ENCODE results near the gene SDK2. TPM values are rescaled to one million over a fixed set of nuclear protein-coding genes. Genes with fewer than 3 reads are reported as not detected.

SDK2 gene
- total and polyA plus RNA-seq, 2 donors from 2014 or later: 0.37 to 2.4 TPM

- H3K9me3 ChIP-seq (ENCODE audit: control insufficient read depth in 2 of 3, insufficient read depth in 1 of 3, low read length in 3 of 3): peaks cover 0 to 4% (median 0%) of the 10 kb centered on the region in 3 donors
- H3K4me1 ChIP-seq (ENCODE audit: control insufficient read depth in 2 of 3, insufficient read depth in 2 of 3, low read depth in 1 of 3, low read length in 3 of 3): no peaks in the 10 kb centered on the region
- no peak overlapping the region for H3K27ac ChIP-seq (ENCODE audit: low read depth in 2 of 2, low read length in 2 of 2)
- no peak overlapping the region for H3K4me3 ChIP-seq (ENCODE audit: low read length in 3 of 3)
- H3K9ac ChIP-seq (ENCODE audit: low read length in 3 of 3): no peak overlapping the region
- intact Hi-C loops (cut with DNase I): no loop called here
- H3K27me3 ChIP-seq (ENCODE audit: control insufficient read depth, insufficient read depth, low read length): no peaks in the 10 kb centered on the region
- H3K36me3 ChIP-seq (ENCODE audit: control insufficient read depth in 2 of 3, insufficient read depth in 3 of 3, low read length in 3 of 3): no peaks in the 10 kb centered on the region
- no peak for FAIRE-seq
- TF ChIP-seq CTCF (IDR thresholded peaks at IDR 0.05; ENCODE audit: borderline replicate concordance, extremely low read depth, insufficient read depth): no peak
- no peak for DNase-seq
Measured at GRCh38 chr17:73653810-73654209, 9.6 kb upstream of the SDK2 start.

GRCh38 chr17:73652886-73653480 lies 8.7 kb upstream of the SDK2 start:
- DNase-seq: no peak
- Histone ChIP-seq H3K36me3 (ENCODE audit: control insufficient read depth in 2 of 3, insufficient read depth in 3 of 3, low read length in 3 of 3) (no peaks in the 10 kb centered on the region), H3K27me3 (ENCODE audit: control insufficient read depth, insufficient read depth, low read length) (no peaks in the 10 kb centered on the region), H3K9me3 (ENCODE audit: control insufficient read depth in 2 of 3, insufficient read depth in 1 of 3, low read length in 3 of 3) (peaks cover 0 to 4% (median 0%) of the 10 kb centered on the region in 3 donors), H3K9ac (ENCODE audit: low read length in 3 of 3) (no peak overlapping the region), H3K4me3 (ENCODE audit: low read length in 3 of 3) (no peak overlapping the region), H3K27ac (ENCODE audit: low read depth in 2 of 2, low read length in 2 of 2) (no peak overlapping the region), H3K4me1 (ENCODE audit: control insufficient read depth in 2 of 3, insufficient read depth in 2 of 3, low read depth in 1 of 3, low read length in 3 of 3) (no peaks in the 10 kb centered on the region)
- intact Hi-C loops (cut with DNase I): no loop called here
- FAIRE-seq: no peak
- TF ChIP-seq CTCF (IDR thresholded peaks at IDR 0.05; ENCODE audit: borderline replicate concordance, extremely low read depth, insufficient read depth): no peak

- no peaks in the 10 kb centered on the region for H3K36me3 ChIP-seq (ENCODE audit: control insufficient read depth in 2 of 3, insufficient read depth in 3 of 3, low read length in 3 of 3)
- H3K4me3 ChIP-seq (ENCODE audit: low read length in 3 of 3): no peak overlapping the region
- DNase-seq (no peak), FAIRE-seq (no peak)
- no peak overlapping the region for H3K27ac ChIP-seq (ENCODE audit: low read depth in 2 of 2, low read length in 2 of 2)
- H3K9me3 ChIP-seq (ENCODE audit: control insufficient read depth in 2 of 3, insufficient read depth in 1 of 3, low read length in 3 of 3): peaks cover 0 to 4% (median 0%) of the 10 kb centered on the region in 3 donors
- H3K27me3 ChIP-seq (ENCODE audit: control insufficient read depth, insufficient read depth, low read length): no peaks in the 10 kb centered on the region
- intact Hi-C loops (cut with DNase I): no loop called here
- no peak for TF ChIP-seq CTCF (IDR thresholded peaks at IDR 0.05; ENCODE audit: borderline replicate concordance, extremely low read depth, insufficient read depth)
- no peaks in the 10 kb centered on the region for H3K4me1 ChIP-seq (ENCODE audit: control insufficient read depth in 2 of 3, insufficient read depth in 2 of 3, low read depth in 1 of 3, low read length in 3 of 3)
- H3K9ac ChIP-seq (ENCODE audit: low read length in 3 of 3): no peak overlapping the region
Measured at GRCh38 chr17:73650617-73651200, 6.5 kb upstream of the SDK2 start.

Data from kidney (tissue), 14 donors.